GM12878 (cell line): Measurements from ENCODE around the gene FAM200A. TPM values are rescaled to one million over a fixed set of nuclear protein-coding genes. Genes with fewer than 3 reads are reported as not detected.

ENCODE experiments used
- ATAC-seq: fragments of 200-7000 bp; cut with Tn5 transposase; 3 replicates; pipeline ENCODE4 v1.9.1; 2020; ENCODE audit warnings: mild to moderate bottlenecking, moderate library complexity
- BruUV-seq: library from RNA; stranded (reverse); fragments of 400-500 nt; replicated peaks from 2 replicates; lab custom pipeline; 2021; lab: Mats Ljungman, UMichigan
- CTCF ChIA-PET: fragments of 300-600 bp; sonication (Branson Sonifier 250); formaldehyde crosslinking; extraction: SDS; loops from one replicate; lab custom pipeline; 2021; ENCODE audit warnings: inconsistent platforms; lab: Yijun Ruan, JAX
- POLR2A ChIA-PET: fragments of 350-600 bp; formaldehyde crosslinking; extraction: SDS; loops from one replicate; lab custom pipeline; 2021; ENCODE audit warnings: inconsistent platforms; lab: Charles Lee
- RAD21 ChIA-PET: fragments of 300-600 bp; sonication (Branson Sonifier 250); formaldehyde crosslinking; loops from one replicate; lab custom pipeline; 2023; ENCODE audit warnings: antibody characterized with exemption; ENCODE audit not compliant: unreplicated experiment; lab: Charles Lee
- SMC1A ChIA-PET: fragments of 300-600 bp; sonication (Branson Sonifier 250); formaldehyde crosslinking; loops from one replicate; lab custom pipeline; 2023; ENCODE audit not compliant: unreplicated experiment, uncharacterized antibody; lab: Charles Lee
- DNase-seq: peaks from one replicate; pipeline ENCODE4 v3.0.0-alpha.2; 2011; ENCODE audit warnings: low read depth, low spot score
- FAIRE-seq: peaks from 3 replicates; lab custom pipeline; 2011; peaks lifted over from hg19 to GRCh38; lab: Jason Lieb, UNC
- H2AFZ ChIP-seq: 2 replicates; pipeline ENCODE4 v1.6.0; 2011; ENCODE audit warnings: low read depth, low read length, control low read depth; ENCODE audit not compliant: control insufficient read depth
- H3K27ac ChIP-seq: 2 replicates; pipeline ENCODE4 v1.5.1; 2011; ENCODE audit warnings: control low read depth; ENCODE audit not compliant: control insufficient read depth, insufficient read depth
- H3K27me3 ChIP-seq, 2 experiments: replicated peaks in 1 of 2; 2 replicates each; pipeline versions ENCODE4 v1.6.0 to v1.6.1; 2011; ENCODE audit warnings: low read length in 1 of 2; ENCODE audit not compliant: control insufficient read depth in 2 of 2, insufficient read depth in 2 of 2
- H3K36me3 ChIP-seq, 2 experiments: 2 replicates each; pipeline ENCODE4 v1.5.1; 2011; ENCODE audit warnings: low read length in 1 of 2; ENCODE audit not compliant: control insufficient read depth in 2 of 2, insufficient read depth in 2 of 2
- H3K4me1 ChIP-seq: 2 replicates; pipeline ENCODE4 v1.6.1; 2011; ENCODE audit warnings: mild to moderate bottlenecking, low read length, moderate library complexity, mixed read lengths; ENCODE audit not compliant: control insufficient read depth, insufficient read depth
- H3K4me2 ChIP-seq: 2 replicates; pipeline ENCODE4 v1.6.0; 2011; ENCODE audit warnings: control low read depth; ENCODE audit not compliant: control insufficient read depth, insufficient read depth
- H3K4me3 ChIP-seq: fragments of 200-600 bp; sonication (generic); 2 replicates; pipeline ENCODE4 v1.5.1; 2016
- H3K79me2 ChIP-seq: 2 replicates; pipeline ENCODE4 v1.6.0; 2011; ENCODE audit warnings: low read length; ENCODE audit not compliant: control insufficient read depth, insufficient read depth
- H3K9ac ChIP-seq: 2 replicates; pipeline ENCODE4 v1.8.0; 2011; ENCODE audit warnings: low read length, control low read depth, mixed read lengths; ENCODE audit not compliant: control insufficient read depth, insufficient read depth
- H3K9me3 ChIP-seq: replicated peaks from 3 replicates; pipeline ENCODE4 v1.5.1; 2011; ENCODE audit warnings: mild to moderate bottlenecking, low read length; ENCODE audit not compliant: control insufficient read depth, insufficient read depth
- H4K20me1 ChIP-seq: 2 replicates; pipeline ENCODE4 v1.6.0; 2011; ENCODE audit not compliant: control insufficient read depth, insufficient read depth
- CREM ChIP-seq: IDR thresholded peaks from 2 replicates; pipeline ENCODE4 v1.6.1; 2014; ENCODE audit warnings: antibody characterized with exemption, low read depth
- EZH2 ChIP-seq: IDR thresholded peaks from 2 replicates; pipeline ENCODE4 v1.6.1; 2012; ENCODE audit warnings: low read depth, mild to moderate bottlenecking, control low read depth, inconsistent platforms, low read length, borderline replicate concordance; ENCODE audit not compliant: control insufficient read depth
- FOXK2 ChIP-seq: fragments of 450-650 bp; IDR thresholded peaks from 2 replicates; pipeline ENCODE4 v1.6.1; 2017; ENCODE audit warnings: mild to moderate bottlenecking, moderate library complexity
- GATAD2B ChIP-seq: fragments of 450-650 bp; conservative IDR thresholded peaks from 2 replicates; pipeline ENCODE4 v1.6.1; 2017; ENCODE audit warnings: low read depth, mild to moderate bottlenecking, moderate library complexity
- MTA2 ChIP-seq: fragments of 450-650 bp; IDR thresholded peaks from 2 replicates; pipeline ENCODE4 v1.6.1; 2016; ENCODE audit warnings: low read depth, mild to moderate bottlenecking, moderate library complexity
- NBN ChIP-seq: fragments of 450-650 bp; IDR thresholded peaks from 2 replicates; pipeline ENCODE4 v1.6.1; 2016
- POLR2AphosphoS2 ChIP-seq: IDR thresholded peaks from 2 replicates; pipeline ENCODE4 v1.6.1; 2011; ENCODE audit warnings: low read depth, mild to moderate bottlenecking, low read length, improper control_type of control experiment, moderate library complexity
- POU2F2 ChIP-seq: IDR thresholded peaks from 3 replicates; pipeline ENCODE4 v1.6.1; 2011; ENCODE audit warnings: low read depth, mild to moderate bottlenecking, low read length, borderline replicate concordance
- SIN3A ChIP-seq: IDR thresholded peaks from 2 replicates; pipeline ENCODE4 v1.6.1; 2012; ENCODE audit warnings: low read depth, low read length, improper control_type of control experiment
- SMAD1 ChIP-seq: fragments of 450-650 bp; IDR thresholded peaks from 2 replicates; pipeline ENCODE4 v1.6.1; 2018; ENCODE audit warnings: mild to moderate bottlenecking, low read depth; ENCODE audit not compliant: partially characterized antibody
- STAT1 ChIP-seq: fragments of 450-650 bp; conservative IDR thresholded peaks from 2 replicates; pipeline ENCODE4 v1.6.1; 2014; ENCODE audit warnings: antibody characterized with exemption, mild to moderate bottlenecking
- TARDBP ChIP-seq: IDR thresholded peaks from 2 replicates; pipeline ENCODE4 v1.6.1; 2016; ENCODE audit warnings: borderline replicate concordance
- YY1 ChIP-seq: IDR thresholded peaks from 2 replicates; pipeline ENCODE4 v1.6.1; 2011; ENCODE audit warnings: low read depth, mild to moderate bottlenecking, low read length
- ZNF274 ChIP-seq: IDR thresholded peaks from one replicate; pipeline ENCODE4 v1.8.0; 2011; ENCODE audit not compliant: insufficient read length, insufficient read depth
- WGBS: methylation state at CpG from one replicate; pipeline ENCODE4 v1.1.6; 2016; ENCODE audit warnings: low lambda C conversion rate; ENCODE audit not compliant: insufficient replicate concordance, insufficient coverage; ENCODE audit errors: missing lambda C conversion rate; 5-methylcytosine and 5-hydroxymethylcytosine counted together
- in situ Hi-C: fragments of 300-500 bp; cut with MboI; formaldehyde crosslinking; loops from 9 replicates; pipeline ENCODE4 v1.14.3; 2018; ENCODE audit warnings: mixed read lengths
- intact Hi-C: fragments of 100-400 bp; cut with micrococcal nuclease; formaldehyde crosslinking; loops from one replicate; pipeline ENCODE4 v1.14.2; 2022; ENCODE audit not compliant: unreplicated experiment
- polyA plus RNA-seq, 11 experiments: library from polyadenylated mRNA; depleted of rRNA in 4 of 11; unstranded in 6 of 11; stranded (reverse) in 5 of 11; fragments of >200 nt; fragmentation: Nextera tagmentation in 4 of 11; fragmentation: Illumina TruSeq in 1 of 11; extraction: Ambion mirVana in 4 of 11; extraction: Trizol in 1 of 11; gene quantifications; 1 replicate in 1 of 11; 2 replicates in 10 of 11; pipeline versions ENCODE4 v1.2.1 to v1.2.3, GENCODE V29; 2011 to 2016; ENCODE audit warnings: inconsistent platforms in 2 of 11, missing spikeins in 2 of 11, low read depth in 1 of 11
- total RNA-seq, 4 experiments: library from RNA; depleted of rRNA in 3 of 4; stranded (reverse); fragments of >200 nt in 3 of 4; fragmentation: Illumina TruSeq in 1 of 4; extraction: Trizol in 1 of 4; gene quantifications; 2 replicates each; pipeline versions ENCODE4 v1.2.1 to v1.2.3, GENCODE V29; 2013 to 2021
- TF ChIP-seq, protein P1 (sequence below): fragments of 450-650 bp; IDR thresholded peaks from 2 replicates; pipeline ENCODE4 v1.6.1; 2016; ENCODE audit warnings: mild to moderate bottlenecking
- TF ChIP-seq, protein P2 (sequence below): fragments of 450-650 bp; IDR thresholded peaks from 2 replicates; pipeline ENCODE4 v1.6.1; 2018; ENCODE audit warnings: borderline replicate concordance, mild to moderate bottlenecking; ENCODE audit not compliant: partially characterized antibody
- TF ChIP-seq, protein P3 (sequence below): IDR thresholded peaks from 2 replicates; pipeline ENCODE4 v1.6.1; 2011; ENCODE audit warnings: borderline replicate concordance, low read depth, mild to moderate bottlenecking, moderate library complexity, low read length; ENCODE audit not compliant: insufficient read depth, poor library complexity, severe bottlenecking

The FAM200A gene
- total and polyA plus RNA-seq, 10 of the 15 experiments (the other 5 are each of a cell fraction or from before 2014, with no cell fraction given): 2.7 to 9.0 (median 6.5) TPM

DNA sequence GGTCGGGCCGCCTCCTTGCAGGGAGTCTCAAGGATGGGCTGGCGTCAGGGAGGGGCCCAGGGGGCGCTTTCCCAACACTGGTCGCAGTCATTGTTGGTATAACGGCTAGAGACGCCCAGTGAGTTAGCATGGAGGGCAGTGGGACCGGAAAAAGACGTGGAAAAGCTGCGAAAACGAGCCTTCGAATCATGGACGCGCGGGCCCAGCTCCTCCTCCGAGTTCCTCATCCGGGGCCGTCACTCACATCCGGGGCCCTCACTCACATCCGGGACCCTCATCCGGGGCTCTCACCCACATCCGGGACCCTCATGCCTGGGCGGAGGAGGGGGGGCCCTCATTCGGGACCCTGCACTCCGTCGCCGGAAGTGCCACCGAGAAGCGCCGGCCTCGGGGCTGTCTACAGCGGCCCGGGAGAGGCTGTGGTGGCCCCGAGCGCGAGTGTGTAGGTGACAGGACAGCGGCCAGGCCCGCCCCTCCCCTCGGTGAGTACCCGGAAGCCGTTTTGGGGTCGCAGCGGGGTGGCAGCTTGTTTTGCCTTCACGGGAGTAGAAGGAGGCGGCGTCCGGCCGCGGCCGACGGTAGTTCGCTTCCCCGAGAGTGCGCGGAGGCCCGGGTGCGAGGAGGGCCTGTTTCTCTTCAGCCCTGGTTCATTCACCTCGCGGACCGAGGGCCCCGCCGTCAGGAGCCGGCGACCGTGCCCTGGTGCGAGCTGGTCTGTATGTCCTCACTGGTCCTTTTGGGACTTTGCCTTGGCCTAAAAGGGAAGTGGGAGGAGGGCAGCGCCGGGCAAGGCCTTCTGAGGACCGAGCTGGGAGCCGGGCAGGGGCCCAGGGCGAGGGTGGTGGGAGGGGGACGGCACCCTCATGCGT is 6.6 kb upstream of the FAM200A start, which contains the start of gene ZNF655:
ZNF655 (plus strand) TSS at position 337 of the 869 bp plus-strand sequence. CDS start 1,918 bp downstream, outside the sequence.
- ChIA-PET SMC1A (interaction anchor here (0.9 to 2.0 kb wide), 4 partner anchors 45 to 150 kb away, joined by 3 to 5 read pairs (median 3); partner anchors contain the start of genes BUD31, PDAP1, ZKSCAN5 and ZSCAN25), CTCF (interaction anchor here (0.6 to 2.0 kb wide), 5 partner anchors 20 to 59 kb away, joined by 3 to 7 read pairs (median 3); partner anchors contain the start of genes ZNF394 and ZSCAN25), POLR2A (interaction anchor here (0.6 to 3.5 kb wide), 9 partner anchors 8 to 150 kb away, joined by 3 to 18 read pairs (median 5); partner anchors contain the start of genes BUD31, PDAP1, ZKSCAN5 and ZNF394), RAD21 (interaction anchor here (0.7 to 2.1 kb wide), 4 partner anchors 54 to 361 kb away, joined by 3 to 10 read pairs (median 4); partner anchors contain the start of genes TRIM4, ZKSCAN5 and ZSCAN25)
- Histone ChIP-seq H3K36me3 (peaks cover 9 to 18% of the 10 kb centered on the region in 2 experiments), H3K4me3 (peak within 1 kb of the TSS; percentile 100), H3K79me2 (peaks cover 46% of the 10 kb centered on the region), H3K9me3 (no peaks in the 10 kb centered on the region), H4K20me1 (no peaks in the 10 kb centered on the region), H3K4me2 (peak within 1 kb of the TSS; percentile 98), H3K4me1 (no peaks in the 10 kb centered on the region), H3K27ac (peak within 1 kb of the TSS; percentile 94), H2AFZ (peak within 1 kb of the TSS; percentile 90), H3K9ac (peak within 1 kb of the TSS; percentile 98), H3K27me3 (no peaks in the 10 kb centered on the region)
- FAIRE-seq (peak; percentile 59), DNase-seq (peak; percentile 53), ATAC-seq (peak; percentile 93)
- BruUV-seq: no TSS peak
- in situ Hi-C loops (no loop called here), intact Hi-C loops (loop anchor here (2.0 kb wide), 1 partner anchor 58 kb away; the partner anchor contains the start of gene ZNF394)
- under 1% methylated on average over 67 of the region's 73 CpGs for WGBS
- peak; percentile 19; the same call in 1 of the 2 replicates for TF ChIP-seq CREM
- TF ChIP-seq, protein P1, sequence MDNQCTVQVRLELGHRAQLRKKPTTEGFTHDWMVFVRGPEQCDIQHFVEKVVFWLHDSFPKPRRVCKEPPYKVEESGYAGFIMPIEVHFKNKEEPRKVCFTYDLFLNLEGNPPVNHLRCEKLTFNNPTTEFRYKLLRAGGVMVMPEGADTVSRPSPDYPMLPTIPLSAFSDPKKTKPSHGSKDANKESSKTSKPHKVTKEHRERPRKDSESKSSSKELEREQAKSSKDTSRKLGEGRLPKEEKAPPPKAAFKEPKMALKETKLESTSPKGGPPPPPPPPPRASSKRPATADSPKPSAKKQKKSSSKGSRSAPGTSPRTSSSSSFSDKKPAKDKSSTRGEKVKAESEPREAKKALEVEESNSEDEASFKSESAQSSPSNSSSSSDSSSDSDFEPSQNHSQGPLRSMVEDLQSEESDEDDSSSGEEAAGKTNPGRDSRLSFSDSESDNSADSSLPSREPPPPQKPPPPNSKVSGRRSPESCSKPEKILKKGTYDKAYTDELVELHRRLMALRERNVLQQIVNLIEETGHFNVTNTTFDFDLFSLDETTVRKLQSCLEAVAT: peak; percentile 52; the same call in 1 of the 2 replicates
- 0 out of 2 replicates have a peak, but pooled peaks have one; percentile 36 for TF ChIP-seq STAT1
- peak; percentile 51; the same call in 1 of the 3 replicates for TF ChIP-seq POU2F2
- TF ChIP-seq ZNF274: no peak
- TF ChIP-seq MTA2: 0 out of 2 replicates have a peak, but pooled peaks have one; percentile 55
- TF ChIP-seq, protein P2, sequence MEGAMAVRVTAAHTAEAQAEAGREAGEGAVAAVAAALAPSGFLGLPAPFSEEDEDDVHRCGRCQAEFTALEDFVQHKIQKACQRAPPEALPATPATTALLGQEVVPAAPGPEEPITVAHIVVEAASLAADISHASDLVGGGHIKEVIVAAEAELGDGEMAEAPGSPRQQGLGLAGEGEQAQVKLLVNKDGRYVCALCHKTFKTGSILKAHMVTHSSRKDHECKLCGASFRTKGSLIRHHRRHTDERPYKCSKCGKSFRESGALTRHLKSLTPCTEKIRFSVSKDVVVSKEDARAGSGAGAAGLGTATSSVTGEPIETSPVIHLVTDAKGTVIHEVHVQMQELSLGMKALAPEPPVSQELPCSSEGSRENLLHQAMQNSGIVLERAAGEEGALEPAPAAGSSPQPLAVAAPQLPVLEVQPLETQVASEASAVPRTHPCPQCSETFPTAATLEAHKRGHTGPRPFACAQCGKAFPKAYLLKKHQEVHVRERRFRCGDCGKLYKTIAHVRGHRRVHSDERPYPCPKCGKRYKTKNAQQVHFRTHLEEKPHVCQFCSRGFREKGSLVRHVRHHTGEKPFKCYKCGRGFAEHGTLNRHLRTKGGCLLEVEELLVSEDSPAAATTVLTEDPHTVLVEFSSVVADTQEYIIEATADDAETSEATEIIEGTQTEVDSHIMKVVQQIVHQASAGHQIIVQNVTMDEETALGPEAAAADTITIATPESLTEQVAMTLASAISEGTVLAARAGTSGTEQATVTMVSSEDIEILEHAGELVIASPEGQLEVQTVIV: peak; percentile 62
- TF ChIP-seq EZH2: no peak
- TF ChIP-seq POLR2AphosphoS2: peak; percentile 92
- peak; percentile 77 for TF ChIP-seq YY1
- peak; percentile 85 for TF ChIP-seq NBN
- peak; percentile 35 for TF ChIP-seq SMAD1
- TF ChIP-seq TARDBP: 0 out of 2 replicates have a peak, but pooled peaks have one; percentile 62
- TF ChIP-seq SIN3A: peak; percentile 79
- peak; percentile 89 for TF ChIP-seq GATAD2B
- TF ChIP-seq FOXK2: no peak
- TF ChIP-seq, protein P3, sequence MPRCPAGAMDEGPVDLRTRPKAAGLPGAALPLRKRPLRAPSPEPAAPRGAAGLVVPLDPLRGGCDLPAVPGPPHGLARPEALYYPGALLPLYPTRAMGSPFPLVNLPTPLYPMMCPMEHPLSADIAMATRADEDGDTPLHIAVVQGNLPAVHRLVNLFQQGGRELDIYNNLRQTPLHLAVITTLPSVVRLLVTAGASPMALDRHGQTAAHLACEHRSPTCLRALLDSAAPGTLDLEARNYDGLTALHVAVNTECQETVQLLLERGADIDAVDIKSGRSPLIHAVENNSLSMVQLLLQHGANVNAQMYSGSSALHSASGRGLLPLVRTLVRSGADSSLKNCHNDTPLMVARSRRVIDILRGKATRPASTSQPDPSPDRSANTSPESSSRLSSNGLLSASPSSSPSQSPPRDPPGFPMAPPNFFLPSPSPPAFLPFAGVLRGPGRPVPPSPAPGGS: peak; percentile 7
